ENCODE results near the gene HERC2.
A peak's percentile ranks its signal among the peaks of the same experiment; 100 is the strongest.

DNA sequence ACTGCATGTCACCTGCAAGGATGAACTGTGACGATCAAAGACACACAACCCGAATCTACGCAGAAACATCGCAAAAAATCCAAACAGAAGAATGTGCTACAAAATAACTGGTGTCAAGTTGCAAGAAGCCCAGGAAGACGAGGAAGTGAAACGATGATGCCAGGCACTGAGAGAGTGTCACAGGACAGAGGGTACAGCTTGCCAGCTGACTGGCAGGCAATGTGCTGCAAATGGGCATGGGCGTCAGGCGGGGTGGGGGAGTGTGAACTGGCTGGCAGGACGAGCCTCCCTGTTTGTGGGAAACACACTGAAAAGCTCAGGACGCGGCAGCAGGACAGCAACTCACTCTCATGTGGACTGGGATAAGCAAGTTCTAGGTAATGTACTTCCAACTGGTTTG, 193.9 kb downstream of the HERC2 start:
- TF ChIP-seq, protein P1, sequence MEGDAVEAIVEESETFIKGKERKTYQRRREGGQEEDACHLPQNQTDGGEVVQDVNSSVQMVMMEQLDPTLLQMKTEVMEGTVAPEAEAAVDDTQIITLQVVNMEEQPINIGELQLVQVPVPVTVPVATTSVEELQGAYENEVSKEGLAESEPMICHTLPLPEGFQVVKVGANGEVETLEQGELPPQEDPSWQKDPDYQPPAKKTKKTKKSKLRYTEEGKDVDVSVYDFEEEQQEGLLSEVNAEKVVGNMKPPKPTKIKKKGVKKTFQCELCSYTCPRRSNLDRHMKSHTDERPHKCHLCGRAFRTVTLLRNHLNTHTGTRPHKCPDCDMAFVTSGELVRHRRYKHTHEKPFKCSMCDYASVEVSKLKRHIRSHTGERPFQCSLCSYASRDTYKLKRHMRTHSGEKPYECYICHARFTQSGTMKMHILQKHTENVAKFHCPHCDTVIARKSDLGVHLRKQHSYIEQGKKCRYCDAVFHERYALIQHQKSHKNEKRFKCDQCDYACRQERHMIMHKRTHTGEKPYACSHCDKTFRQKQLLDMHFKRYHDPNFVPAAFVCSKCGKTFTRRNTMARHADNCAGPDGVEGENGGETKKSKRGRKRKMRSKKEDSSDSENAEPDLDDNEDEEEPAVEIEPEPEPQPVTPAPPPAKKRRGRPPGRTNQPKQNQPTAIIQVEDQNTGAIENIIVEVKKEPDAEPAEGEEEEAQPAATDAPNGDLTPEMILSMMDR (IDR thresholded peaks at IDR 0.05) = no peak
- TF ChIP-seq POLR2AphosphoS5 (IDR thresholded peaks at IDR 0.05) (peak; percentile 28), POLR2A (IDR thresholded peaks at IDR 0.05) (no peak)
